Neural progenitor cell (in vitro differentiated cells): Measurements from ENCODE around the gene DNASE1L3. TPM values are rescaled to one million over a fixed set of nuclear protein-coding genes. Genes with fewer than 3 reads are reported as not detected.

Source experiments
- DNase-seq: peaks from one replicate; pipeline ENCODE4 v3.0.0-alpha.2; 2016; ENCODE audit warnings: low spot score
- H2AFZ ChIP-seq: fragments of 200-600 bp; sonication (generic); replicated peaks from 2 replicates; pipeline ENCODE4 v1.6.1; 2016; ENCODE audit warnings: antibody characterized with exemption
- H3F3A ChIP-seq: fragments of 200-600 bp; sonication (generic); 2 replicates; pipeline ENCODE4 v1.6.1; 2016; ENCODE audit warnings: antibody characterized with exemption, low read depth
- H3K27ac ChIP-seq: fragments of 200-600 bp; sonication (generic); 2 replicates; pipeline ENCODE4 v1.5.1; 2016; ENCODE audit warnings: mild to moderate bottlenecking
- H3K27me3 ChIP-seq: fragments of 200-600 bp; sonication (generic); 2 replicates; pipeline ENCODE4 v1.6.1; 2016; ENCODE audit warnings: mild to moderate bottlenecking, moderate library complexity
- H3K36me3 ChIP-seq: fragments of 200-600 bp; sonication (generic); 2 replicates; pipeline ENCODE4 v1.5.1; 2016
- H3K4me1 ChIP-seq: fragments of 200-600 bp; sonication (generic); 2 replicates; pipeline ENCODE4 v1.6.1; 2016; ENCODE audit warnings: mixed run types
- H3K4me2 ChIP-seq: fragments of 200-600 bp; sonication (generic); 2 replicates; pipeline ENCODE4 v1.6.1; 2016
- H3K4me3 ChIP-seq: fragments of 200-600 bp; sonication (generic); 2 replicates; pipeline ENCODE4 v1.5.1; 2016
- H3K79me2 ChIP-seq: fragments of 200-600 bp; sonication (generic); 2 replicates; pipeline ENCODE4 v1.6.1; 2016; ENCODE audit warnings: low read depth
- H3K9ac ChIP-seq: fragments of 200-600 bp; sonication (generic); 2 replicates; pipeline ENCODE4 v1.6.1; 2016
- H3K9me3 ChIP-seq: fragments of 200-600 bp; sonication (generic); 2 replicates; pipeline ENCODE4 v1.5.1; 2016; ENCODE audit warnings: low read depth
- H4K20me1 ChIP-seq: fragments of 200-600 bp; sonication (generic); 2 replicates; pipeline ENCODE4 v1.6.1; 2016; ENCODE audit warnings: low read depth
- H3K27ac Mint-ChIP-seq: 3 replicates; pipeline ENCODE4 v1.8.0; 2021; ENCODE audit warnings: mixed read lengths
- H3K27me3 Mint-ChIP-seq: 2 replicates; pipeline ENCODE4 v1.8.0; 2022; ENCODE audit warnings: low read depth, mild to moderate bottlenecking, inconsistent platforms, moderate library complexity, mixed read lengths; ENCODE audit not compliant: insufficient read depth
- H3K36me3 Mint-ChIP-seq: 3 replicates; pipeline ENCODE4 v1.8.0; 2021; ENCODE audit warnings: mixed read lengths
- H3K4me1 Mint-ChIP-seq: 3 replicates; pipeline ENCODE4 v1.8.0; 2021; ENCODE audit warnings: mixed read lengths
- H3K4me3 Mint-ChIP-seq: 3 replicates; pipeline ENCODE4 v1.8.0; 2021; ENCODE audit warnings: mild to moderate bottlenecking, moderate library complexity, mixed read lengths
- H3K9me3 Mint-ChIP-seq: 3 replicates; pipeline ENCODE4 v1.8.0; 2020; ENCODE audit warnings: mixed read lengths
- CTCF ChIP-seq: fragments of 200-600 bp; sonication (generic); IDR thresholded peaks from 2 replicates; pipeline ENCODE4 v1.5.1; 2017; ENCODE audit warnings: antibody characterized with exemption, mild to moderate bottlenecking
- EZH2 ChIP-seq: fragments of 200-600 bp; sonication (generic); IDR thresholded peaks from 2 replicates; pipeline ENCODE4 v1.6.1; 2017; ENCODE audit warnings: antibody characterized with exemption, mild to moderate bottlenecking, moderate library complexity
- EZH2phosphoT487 ChIP-seq: fragments of 200-600 bp; sonication (generic); IDR thresholded peaks from 2 replicates; pipeline ENCODE4 v1.6.1; 2017; ENCODE audit warnings: antibody characterized with exemption
- total RNA-seq: library from RNA; depleted of rRNA; stranded (reverse); fragments of >200 nt; gene quantifications from 2 replicates; pipeline ENCODE4 v1.2.3, GENCODE V29; 2015; ENCODE audit warnings: low replicate concordance

Gene DNASE1L3
- total RNA-seq, 1 donor from 2014 or later = not detected

GRCh38 chr3:58241306-58242044 lies 30.7 kb upstream of the DNASE1L3 start:
- H3K4me3 ChIP-seq = no peak overlapping the region

GRCh38 chr3:58238830-58239229 lies 28.1 kb upstream of the DNASE1L3 start:
- Histone ChIP-seq H3K4me1 (peaks cover 9% of the 10 kb centered on the region), H3K4me3 (peak overlapping the region; percentile 91), H3K9ac (no peak overlapping the region), H3K79me2 (peaks cover 17% of the 10 kb centered on the region), H3K27me3 (peaks cover 52% of the 10 kb centered on the region), H3K36me3 (no peaks in the 10 kb centered on the region), H3K9me3 (no peaks in the 10 kb centered on the region), H3K4me2 (peak overlapping the region; percentile 86), H4K20me1 (peaks cover 12% of the 10 kb centered on the region), H3F3A (peaks cover 5% of the 10 kb centered on the region), H3K27ac (no peak overlapping the region), H2AFZ (no peak overlapping the region)
- Mint-ChIP-seq H3K36me3 (peaks cover 3% of the 10 kb centered on the region), H3K27me3 (peaks cover 3% of the 10 kb centered on the region), H3K27ac (no peak overlapping the region), H3K4me1 (peaks cover 13% of the 10 kb centered on the region), H3K9me3 (no peaks in the 10 kb centered on the region), H3K4me3 (peak overlapping the region; percentile 92)
- no peak for TF ChIP-seq EZH2phosphoT487
- no peak for TF ChIP-seq EZH2
- TF ChIP-seq CTCF = no peak
- DNase-seq = no peak

More at GRCh38 chr3:58241306-58242044, 30.7 kb upstream of the DNASE1L3 start:
- Mint-ChIP-seq H3K4me3 (no peak overlapping the region), H3K36me3 (peaks cover 3% of the 10 kb centered on the region), H3K27ac (no peak overlapping the region), H3K27me3 (peaks cover 2% of the 10 kb centered on the region), H3K4me1 (peaks cover 18% of the 10 kb centered on the region), H3K9me3 (no peaks in the 10 kb centered on the region)
- no peak for DNase-seq
- H3K27ac ChIP-seq = no peak overlapping the region
- TF ChIP-seq EZH2 = no peak
- no peak for TF ChIP-seq CTCF
- TF ChIP-seq EZH2phosphoT487 = no peak
- H3K79me2 ChIP-seq = peaks cover 29% of the 10 kb centered on the region
- peaks cover 11% of the 10 kb centered on the region for H3F3A ChIP-seq
- H3K9me3 ChIP-seq = no peaks in the 10 kb centered on the region
- H4K20me1 ChIP-seq = peaks cover 12% of the 10 kb centered on the region
- no peaks in the 10 kb centered on the region for H3K36me3 ChIP-seq
- H3K4me2 ChIP-seq = no peak overlapping the region
- peaks cover 26% of the 10 kb centered on the region for H3K27me3 ChIP-seq
- no peak overlapping the region for H3K9ac ChIP-seq
- H3K4me1 ChIP-seq = peaks cover 15% of the 10 kb centered on the region
- H2AFZ ChIP-seq = no peak overlapping the region

GRCh38 chr3:58237941-58238681 lies 27.3 kb upstream of the DNASE1L3 start:
- Mint-ChIP-seq H3K4me3 (peak overlapping the region; percentile 92), H3K36me3 (peaks cover 3% of the 10 kb centered on the region), H3K9me3 (no peaks in the 10 kb centered on the region), H3K27me3 (peaks cover 5% of the 10 kb centered on the region), H3K27ac (no peak overlapping the region), H3K4me1 (peaks cover 13% of the 10 kb centered on the region)
- H3K4me2 ChIP-seq = peak overlapping the region; percentile 86
- peak overlapping the region; percentile 91 for H3K4me3 ChIP-seq
- H3K4me1 ChIP-seq = peaks cover 9% of the 10 kb centered on the region
- H3K79me2 ChIP-seq = peaks cover 14% of the 10 kb centered on the region
- peaks cover 12% of the 10 kb centered on the region for H4K20me1 ChIP-seq
- DNase-seq = peak; percentile 58
- no peak overlapping the region for H3K9ac ChIP-seq
- H3K9me3 ChIP-seq = no peaks in the 10 kb centered on the region
- peaks cover 5% of the 10 kb centered on the region for H3F3A ChIP-seq
- TF ChIP-seq CTCF (no peak), EZH2 (peak; percentile 60), EZH2phosphoT487 (no peak)
- H2AFZ ChIP-seq = peak overlapping the region; percentile 98
- H3K27ac ChIP-seq = no peak overlapping the region
- H3K27me3 ChIP-seq = peaks cover 59% of the 10 kb centered on the region
- no peaks in the 10 kb centered on the region for H3K36me3 ChIP-seq
